ENCODE measurements around the gene SST. TPM values are rescaled to one million over a fixed set of nuclear protein-coding genes. Genes with fewer than 3 reads are reported as not detected.

Gene SST
- total and polyA plus RNA-seq, 7 donors = 1.1 to 19.2 (median 7.0) TPM; not detected in 1

DNA sequence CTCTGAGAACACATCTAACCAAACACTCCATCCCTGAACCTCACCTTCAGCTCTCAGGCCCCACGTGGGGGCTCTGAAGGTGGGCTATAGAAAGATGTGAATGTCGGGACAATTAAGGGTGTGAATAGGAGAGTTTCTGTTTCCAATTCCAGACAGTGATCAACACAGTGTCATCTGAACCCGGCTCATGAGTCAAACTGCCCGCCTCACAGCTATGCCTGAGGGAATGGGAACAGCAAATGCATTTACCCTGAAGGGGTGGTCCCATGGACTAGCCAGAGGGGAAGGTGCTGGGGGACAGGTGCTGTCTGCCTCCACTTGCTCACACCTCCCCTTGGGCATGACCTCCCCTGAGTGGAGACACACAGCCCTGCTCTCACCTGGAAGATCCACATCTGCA lies 25.8 kb upstream of the SST start:
- intact Hi-C loops (cut with DNase I) = no loop called here
- no peak for TF ChIP-seq POLR2AphosphoS5 (IDR thresholded peaks at IDR 0.05)
- no peak for TF ChIP-seq POLR2A (IDR thresholded peaks at IDR 0.05)
- TF ChIP-seq, protein P1, sequence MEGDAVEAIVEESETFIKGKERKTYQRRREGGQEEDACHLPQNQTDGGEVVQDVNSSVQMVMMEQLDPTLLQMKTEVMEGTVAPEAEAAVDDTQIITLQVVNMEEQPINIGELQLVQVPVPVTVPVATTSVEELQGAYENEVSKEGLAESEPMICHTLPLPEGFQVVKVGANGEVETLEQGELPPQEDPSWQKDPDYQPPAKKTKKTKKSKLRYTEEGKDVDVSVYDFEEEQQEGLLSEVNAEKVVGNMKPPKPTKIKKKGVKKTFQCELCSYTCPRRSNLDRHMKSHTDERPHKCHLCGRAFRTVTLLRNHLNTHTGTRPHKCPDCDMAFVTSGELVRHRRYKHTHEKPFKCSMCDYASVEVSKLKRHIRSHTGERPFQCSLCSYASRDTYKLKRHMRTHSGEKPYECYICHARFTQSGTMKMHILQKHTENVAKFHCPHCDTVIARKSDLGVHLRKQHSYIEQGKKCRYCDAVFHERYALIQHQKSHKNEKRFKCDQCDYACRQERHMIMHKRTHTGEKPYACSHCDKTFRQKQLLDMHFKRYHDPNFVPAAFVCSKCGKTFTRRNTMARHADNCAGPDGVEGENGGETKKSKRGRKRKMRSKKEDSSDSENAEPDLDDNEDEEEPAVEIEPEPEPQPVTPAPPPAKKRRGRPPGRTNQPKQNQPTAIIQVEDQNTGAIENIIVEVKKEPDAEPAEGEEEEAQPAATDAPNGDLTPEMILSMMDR (IDR thresholded peaks at IDR 0.05) = no peak
- no peak for TF ChIP-seq EP300 (IDR thresholded peaks at IDR 0.05)
- Histone ChIP-seq H3K36me3 (no peaks in the 10 kb centered on the region), H3K4me1 (no peaks in the 10 kb centered on the region), H3K27me3 (no peaks in the 10 kb centered on the region), H3K27ac (no peak overlapping the region), H3K4me3 (no peak overlapping the region), H3K9me3 (no peaks in the 10 kb centered on the region)
- no peak for DNase-seq
- 43 to 47% methylated on average over 4 of the region's 4 CpGs for WGBS, 2 donors

DNA sequence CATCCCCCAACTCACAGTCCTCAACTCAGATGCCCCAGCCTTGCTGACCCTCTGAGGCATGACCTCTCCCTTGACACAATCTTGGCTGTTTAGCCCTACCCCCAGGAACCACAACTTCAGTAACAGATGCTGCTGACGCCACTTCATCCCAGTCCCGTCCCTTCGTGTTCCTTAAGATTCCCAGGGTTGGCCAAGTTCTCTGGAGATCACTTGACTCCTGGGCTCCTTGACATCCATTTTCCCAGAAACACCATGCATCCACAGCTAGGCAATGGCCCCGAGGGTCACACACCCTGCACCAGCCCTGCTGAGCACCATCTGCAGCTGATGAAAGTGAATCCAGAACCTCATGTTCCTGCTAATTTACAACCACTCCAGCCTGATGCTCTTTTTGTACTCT lies 25.3 kb upstream of the SST start:
- DNase-seq = no peak
- Histone ChIP-seq H3K4me3 (no peak overlapping the region), H3K27me3 (no peaks in the 10 kb centered on the region)

DNA sequence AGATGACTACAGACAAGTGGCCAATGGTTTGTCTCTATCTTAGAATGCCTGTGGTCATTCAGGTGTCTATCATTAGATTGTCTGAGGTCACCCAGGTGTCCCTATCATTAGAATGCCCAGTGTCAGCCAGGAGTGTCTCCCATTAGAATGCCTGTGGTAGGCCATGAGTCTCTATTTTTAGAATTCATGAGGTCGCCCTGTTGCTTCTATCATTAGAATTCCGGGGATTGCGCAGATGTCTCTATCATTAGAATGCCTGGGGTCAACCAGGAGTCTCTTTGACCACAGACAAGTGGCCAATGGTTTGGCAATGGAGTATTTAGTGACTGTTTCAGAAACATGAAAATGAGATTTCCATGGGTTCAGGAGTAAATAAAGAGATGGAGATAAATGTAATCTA lies 24.6 kb upstream of the SST start:
- no peaks in the 10 kb centered on the region for H3K9me3 ChIP-seq
- 56 to 72% methylated on average over 3 of the region's 3 CpGs for WGBS, 2 donors
- H3K4me1 ChIP-seq = no peaks in the 10 kb centered on the region
- intact Hi-C loops (cut with DNase I) = no loop called here
- no peaks in the 10 kb centered on the region for H3K27me3 ChIP-seq
- no peaks in the 10 kb centered on the region for H3K36me3 ChIP-seq
- H3K27ac ChIP-seq = no peak overlapping the region
- TF ChIP-seq EP300 (IDR thresholded peaks at IDR 0.05) (no peak), POLR2A (IDR thresholded peaks at IDR 0.05) (no peak), POLR2AphosphoS5 (IDR thresholded peaks at IDR 0.05) (no peak)
- TF ChIP-seq, protein P1 (IDR thresholded peaks at IDR 0.05) = no peak
- DNase-seq = no peak
- no peak overlapping the region for H3K4me3 ChIP-seq

More for the DNA sequence above, 25.3 kb upstream of the SST start:
- 76 to 77% methylated on average over 4 of the region's 4 CpGs for WGBS, 2 donors
- intact Hi-C loops (cut with DNase I) = no loop called here
- Histone ChIP-seq H3K9me3 (no peaks in the 10 kb centered on the region), H3K36me3 (no peaks in the 10 kb centered on the region), H3K27ac (no peak overlapping the region), H3K4me1 (no peaks in the 10 kb centered on the region)
- TF ChIP-seq POLR2A (IDR thresholded peaks at IDR 0.05) (no peak), POLR2AphosphoS5 (IDR thresholded peaks at IDR 0.05) (no peak), EP300 (IDR thresholded peaks at IDR 0.05) (no peak)
- TF ChIP-seq, protein P1 (IDR thresholded peaks at IDR 0.05) = no peak

DNA sequence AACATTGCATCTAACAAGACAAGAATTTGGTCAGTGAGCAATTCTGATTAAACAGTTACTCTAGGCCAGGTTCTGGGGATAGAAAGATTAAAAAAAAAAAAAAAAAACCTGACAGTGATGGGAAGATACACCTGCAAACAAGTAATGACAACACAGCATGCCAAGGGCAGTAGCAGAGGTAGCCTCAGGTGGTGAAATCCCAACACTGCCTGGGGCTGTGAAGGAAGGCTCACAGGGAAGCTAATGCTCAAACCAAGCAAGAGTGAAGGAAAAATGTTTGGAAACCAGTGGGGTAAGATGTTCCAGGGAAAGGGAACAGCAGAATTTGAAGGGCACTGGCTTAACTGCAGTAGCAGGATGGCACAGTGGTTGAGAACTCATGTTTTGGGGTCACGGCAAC lies 23.2 kb upstream of the SST start:
- TF ChIP-seq POLR2A (IDR thresholded peaks at IDR 0.05) (no peak), EP300 (IDR thresholded peaks at IDR 0.05) (no peak), POLR2AphosphoS5 (IDR thresholded peaks at IDR 0.05) (no peak)
- TF ChIP-seq, protein P1 (IDR thresholded peaks at IDR 0.05) = no peak
- H3K27ac ChIP-seq = no peak overlapping the region
- H3K9me3 ChIP-seq = no peaks in the 10 kb centered on the region
- H3K27me3 ChIP-seq = no peaks in the 10 kb centered on the region
- 98 to 100% methylated on average over 1 of the region's 1 CpG for WGBS, 2 donors
- no peaks in the 10 kb centered on the region for H3K4me1 ChIP-seq
- intact Hi-C loops (cut with DNase I) = no loop called here
- no peak overlapping the region for H3K4me3 ChIP-seq
- no peaks in the 10 kb centered on the region for H3K36me3 ChIP-seq
- no peak for DNase-seq

DNA sequence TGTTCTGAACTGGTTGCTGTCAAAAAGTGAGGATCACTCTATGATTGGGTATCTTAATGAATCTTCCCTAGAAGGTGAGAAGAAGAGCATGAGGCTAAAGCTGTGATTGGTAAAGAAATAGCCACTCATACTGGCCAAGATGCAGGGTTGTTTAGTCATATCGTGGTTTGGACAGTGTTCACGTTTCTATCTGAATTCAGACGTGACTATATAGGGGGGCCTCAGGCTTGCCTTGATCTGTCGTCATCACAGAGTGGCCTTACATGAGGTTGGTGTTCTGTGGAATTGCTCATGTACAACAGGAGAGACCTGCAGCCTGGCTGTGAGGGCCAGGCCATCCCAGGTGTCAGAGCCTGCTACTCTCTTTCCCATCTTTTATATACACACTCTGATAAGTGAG lies 19.8 kb upstream of the SST start:
- Histone ChIP-seq H3K27ac (no peak overlapping the region), H3K27me3 (no peaks in the 10 kb centered on the region), H3K4me3 (no peak overlapping the region), H3K9me3 (peaks cover 0 to 4% (median 0%) of the 10 kb centered on the region in 4 donors), H3K4me1 (no peaks in the 10 kb centered on the region), H3K36me3 (no peaks in the 10 kb centered on the region)
- WGBS, 2 donors = 65 to 72% methylated on average over 4 of the region's 4 CpGs
- intact Hi-C loops (cut with DNase I) = no loop called here
- DNase-seq = no peak
- no peak for TF ChIP-seq EP300 (IDR thresholded peaks at IDR 0.05)
- TF ChIP-seq POLR2A (IDR thresholded peaks at IDR 0.05) = no peak
- TF ChIP-seq POLR2AphosphoS5 (IDR thresholded peaks at IDR 0.05) = no peak
- TF ChIP-seq, protein P1 (IDR thresholded peaks at IDR 0.05) = no peak

Data from sigmoid colon (tissue), 7 donors.